Endothelial cell of umbilical vein (primary cell): Measurements from ENCODE around the gene CDK4. TPM values are rescaled to one million over a fixed set of nuclear protein-coding genes. Genes with fewer than 3 reads are reported as not detected.

Experiments used
- BruUV-seq: library from RNA; stranded (reverse); fragments of 400-500 nt; replicated peaks from 2 replicates; lab custom pipeline; 2021; lab: Mats Ljungman, UMichigan
- CTCF ChIA-PET: fragments of 300-600, 350-600 bp; sonication (Branson Sonifier 250); formaldehyde crosslinking; loops from one replicate; lab custom pipeline; 2021; ENCODE audit warnings: antibody characterized with exemption, inconsistent platforms; lab: Charles Lee
- POLR2A ChIA-PET: fragments of 300-600, 350-600 bp; sonication (Branson Sonifier 250); formaldehyde crosslinking; loops from one replicate; lab custom pipeline; 2021; ENCODE audit warnings: antibody characterized with exemption, inconsistent platforms; lab: Charles Lee
- DNase-seq: peaks from one replicate; pipeline ENCODE4 v3.0.0-alpha.2; 2011; ENCODE audit warnings: low read depth, low spot score
- FAIRE-seq: peaks from 2 replicates; lab custom pipeline; 2011; peaks lifted over from hg19 to GRCh38; lab: Jason Lieb, UNC
- H2AFZ ChIP-seq: 2 replicates; pipeline ENCODE4 v1.6.0; 2012; ENCODE audit warnings: low read depth, low read length, control low read depth, inconsistent platforms
- H3K27ac ChIP-seq: 2 replicates; pipeline ENCODE4 v1.5.1; 2011; ENCODE audit warnings: low read depth, mild to moderate bottlenecking, control low read depth, low read length, moderate library complexity; ENCODE audit not compliant: insufficient read depth
- H3K27me3 ChIP-seq, 2 experiments: 2 replicates each; pipeline versions ENCODE4 v1.6.0 to v1.6.1; 2011; ENCODE audit warnings: low read length in 2 of 2, mixed read lengths in 1 of 2; ENCODE audit not compliant: control insufficient read depth in 2 of 2, insufficient read depth in 2 of 2
- H3K36me3 ChIP-seq, 2 experiments: 2 replicates in 1 of 2; 3 replicates in 1 of 2; pipeline ENCODE4 v1.5.1; 2011; ENCODE audit warnings: low read length in 2 of 2, mild to moderate bottlenecking in 1 of 2, moderate library complexity in 1 of 2; ENCODE audit not compliant: control insufficient read depth in 2 of 2, insufficient read depth in 2 of 2; ENCODE audit errors: extremely low read depth in 1 of 2
- H3K4me1 ChIP-seq: 3 replicates; pipeline ENCODE4 v1.5.1; 2011; ENCODE audit warnings: mild to moderate bottlenecking, low read length; ENCODE audit not compliant: control insufficient read depth, insufficient read depth; ENCODE audit errors: extremely low read depth
- H3K4me2 ChIP-seq: 2 replicates; pipeline ENCODE4 v1.6.1; 2011; ENCODE audit warnings: low read length, control low read depth, mixed read lengths; ENCODE audit not compliant: insufficient read depth
- H3K4me3 ChIP-seq, 3 experiments: fragments of 200-600 bp in 1 of 3; sonication (generic), shearing (Covaris generic) in 1 of 3; replicated peaks in 1 of 3; 2 replicates each; pipeline ENCODE4 v1.5.1; 2011 to 2016; ENCODE audit warnings: control low read depth in 3 of 3, low read length in 3 of 3, mild to moderate bottlenecking in 2 of 3, inconsistent platforms in 1 of 3, low read depth in 1 of 3, moderate library complexity in 1 of 3; ENCODE audit not compliant: insufficient read depth in 1 of 3
- H3K79me2 ChIP-seq: 2 replicates; pipeline ENCODE4 v1.6.0; 2012; ENCODE audit warnings: low read length, inconsistent platforms; ENCODE audit not compliant: control insufficient read depth, insufficient read depth
- H3K9ac ChIP-seq: replicated peaks from 2 replicates; pipeline ENCODE3; 2011; ENCODE audit warnings: low read length, control low read depth; ENCODE audit not compliant: insufficient read depth; ENCODE audit errors: extremely low read depth
- H3K9me1 ChIP-seq: replicated peaks from 3 replicates; pipeline ENCODE4 v1.6.0; 2011; ENCODE audit warnings: mild to moderate bottlenecking, low read length; ENCODE audit not compliant: control insufficient read depth, insufficient read depth; ENCODE audit errors: extremely low read depth
- H3K9me3 ChIP-seq: replicated peaks from 2 replicates; pipeline ENCODE4 v1.5.1; 2012; ENCODE audit warnings: low read length, inconsistent platforms; ENCODE audit not compliant: control insufficient read depth, insufficient read depth
- H4K20me1 ChIP-seq: replicated peaks from 2 replicates; pipeline ENCODE3; 2011; ENCODE audit warnings: mild to moderate bottlenecking, low read length; ENCODE audit not compliant: control insufficient read depth, insufficient read depth; ENCODE audit errors: extremely low read depth
- CTCF ChIP-seq, 2 donors: IDR thresholded peaks; 1 replicate in 1 of 2; 2 replicates in 1 of 2; pipeline ENCODE4 v1.5.1; 2011; ENCODE audit warnings: low read length in 2 of 2, mild to moderate bottlenecking in 2 of 2, moderate library complexity in 2 of 2, control low read depth in 1 of 2, inconsistent platforms in 1 of 2, low read depth in 1 of 2; ENCODE audit not compliant: insufficient read depth in 1 of 2; ENCODE audit errors: extremely low read depth in 1 of 2
- EZH2 ChIP-seq: IDR thresholded peaks from 2 replicates; pipeline ENCODE4 v1.6.1; 2012; ENCODE audit warnings: borderline replicate concordance, low read depth, mild to moderate bottlenecking, moderate library complexity, low read length, inconsistent platforms; ENCODE audit not compliant: severe bottlenecking
- FOS ChIP-seq: IDR thresholded peaks from 2 replicates; pipeline ENCODE4 v1.6.1; 2011; ENCODE audit warnings: mild to moderate bottlenecking, low read length, moderate library complexity, borderline replicate concordance; ENCODE audit not compliant: insufficient read depth
- GATA2 ChIP-seq: IDR thresholded peaks from 2 replicates; pipeline ENCODE4 v1.7.0; 2011; ENCODE audit warnings: low read depth, mild to moderate bottlenecking, moderate library complexity, mixed read lengths, low read length; ENCODE audit not compliant: insufficient read length, insufficient read depth
- JUN ChIP-seq: IDR thresholded peaks from 2 replicates; pipeline ENCODE4 v1.6.1; 2011; ENCODE audit warnings: borderline replicate concordance, low read depth; ENCODE audit not compliant: insufficient read length, insufficient read depth
- MAX ChIP-seq: IDR thresholded peaks from 2 replicates; pipeline ENCODE4 v1.6.1; 2011; ENCODE audit not compliant: insufficient read depth, insufficient read length
- MYC ChIP-seq: IDR thresholded peaks from one replicate; pipeline ENCODE4 v1.6.1; 2011; ENCODE audit warnings: mild to moderate bottlenecking, low read depth, low read length
- POLR2A ChIP-seq: IDR thresholded peaks from 2 replicates; pipeline ENCODE4 v1.6.1; 2012; ENCODE audit warnings: low read depth, mild to moderate bottlenecking, control low read depth, low read length
- POLR2AphosphoS5 ChIP-seq: IDR thresholded peaks from 2 replicates; pipeline ENCODE4 v1.6.1; 2012; ENCODE audit warnings: low read depth, mild to moderate bottlenecking, control low read depth, low read length, moderate library complexity; ENCODE audit not compliant: insufficient read depth
- dilution Hi-C: fragments of 300-500 bp; cut with MboI; formaldehyde crosslinking; loops from one replicate; pipeline ENCODE4 v1.15.0; 2019; ENCODE audit warnings: low sequenced_read_pairs; ENCODE audit not compliant: extremely low pct_ligation_motif_present
- intact Hi-C: fragments of 100-400 bp; cut with micrococcal nuclease; formaldehyde crosslinking; loops from one replicate; pipeline ENCODE4 v1.10.0; 2022
- polyA plus RNA-seq, 4 experiments: library from polyadenylated mRNA; depleted of rRNA in 3 of 4; stranded (reverse) in 3 of 4; unstranded in 1 of 4; fragments of >200 nt; gene quantifications; 2 replicates each; pipeline versions ENCODE4 v1.2.1 to v1.2.3, GENCODE V29; 2011 to 2012; ENCODE audit warnings: missing spikeins in 1 of 4
- total RNA-seq: library from RNA; stranded (reverse); gene quantifications from 2 replicates; pipeline ENCODE4 v1.2.3, GENCODE V29; 2021

Gene CDK4
- total and polyA plus RNA-seq, 2 donors (not counting 3 experiments of a cell fraction or from before 2014, with no cell fraction given): 171 to 332 TPM

- Histone ChIP-seq H3K4me3 (no peak overlapping the region), H3K79me2 (no peaks in the 10 kb centered on the region), H2AFZ (no peak overlapping the region), H3K9ac (no peak overlapping the region), H3K4me2 (no peak overlapping the region), H3K9me1 (no peaks in the 10 kb centered on the region), H4K20me1 (no peaks in the 10 kb centered on the region), H3K27me3 (no peaks in the 10 kb centered on the region), H3K27ac (no peak overlapping the region), H3K36me3 (peaks cover 10 to 16% of the 10 kb centered on the region in 2 experiments), H3K9me3 (no peaks in the 10 kb centered on the region), H3K4me1 (no peaks in the 10 kb centered on the region)
- DNase-seq: no peak
- BruUV-seq: no TSS peak
- CTCF ChIA-PET: interaction anchor here (1.5 to 5.0 kb wide), 5 partner anchors 11 to 103 kb away, joined by 3 to 47 read pairs (median 20); partner anchors contain the start of genes AVIL and TSFM
- intact Hi-C loops (no loop called here), dilution Hi-C loops (no loop called here)
- no peak for FAIRE-seq
- TF ChIP-seq MYC (no peak), FOS (no peak), JUN (no peak), GATA2 (no peak), MAX (no peak), CTCF (IDR thresholded peaks at IDR 0.05; ENCODE audit: extremely low read depth in 1 of 2, insufficient read depth in 1 of 2, low read depth in 1 of 2, low read length in 2 of 2) (no peak), POLR2AphosphoS5 (no peak), EZH2 (no peak), POLR2A (no peak)
- POLR2A ChIA-PET: no interaction called here
These were observed 48.9 kb upstream of the CDK4 start for GRCh38 chr12:57800965-57801364.
